Middle frontal gyrus (tissue), 1 donor: ENCODE results near the gene THSD8.
"Not testable (repeated sequence)": the region's sequence is repeated elsewhere in the genome, so short reads cannot be mapped to it uniquely, and the experiment has no call there.

Experiments used
- DNase-seq: peaks from one replicate; pipeline ENCODE4 v3.0.0-alpha.2; 2015; ENCODE audit warnings: low spot score; ENCODE audit errors: extremely low spot score

Gene THSD8

DNA sequence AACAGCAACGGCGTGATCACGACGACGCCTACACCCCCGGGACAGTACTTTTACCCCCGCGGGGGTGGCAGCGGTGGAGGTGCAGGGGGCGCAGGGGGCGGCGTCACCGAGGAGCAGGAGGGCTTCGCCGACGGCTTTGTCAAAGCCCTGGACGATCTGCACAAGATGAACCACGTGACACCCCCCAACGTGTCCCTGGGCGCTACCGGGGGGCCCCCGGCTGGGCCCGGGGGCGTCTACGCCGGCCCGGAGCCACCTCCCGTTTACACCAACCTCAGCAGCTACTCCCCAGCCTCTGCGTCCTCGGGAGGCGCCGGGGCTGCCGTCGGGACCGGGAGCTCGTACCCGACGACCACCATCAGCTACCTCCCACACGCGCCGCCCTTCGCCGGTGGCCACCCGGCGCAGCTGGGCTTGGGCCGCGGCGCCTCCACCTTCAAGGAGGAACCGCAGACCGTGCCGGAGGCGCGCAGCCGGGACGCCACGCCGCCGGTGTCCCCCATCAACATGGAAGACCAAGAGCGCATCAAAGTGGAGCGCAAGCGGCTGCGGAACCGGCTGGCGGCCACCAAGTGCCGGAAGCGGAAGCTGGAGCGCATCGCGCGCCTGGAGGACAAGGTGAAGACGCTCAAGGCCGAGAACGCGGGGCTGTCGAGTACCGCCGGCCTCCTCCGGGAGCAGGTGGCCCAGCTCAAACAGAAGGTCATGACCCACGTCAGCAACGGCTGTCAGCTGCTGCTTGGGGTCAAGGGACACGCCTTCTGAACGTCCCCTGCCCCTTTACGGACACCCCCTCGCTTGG is 9.6 kb upstream of the THSD8 start:
- DNase-seq: no peak

GRCh38 chr19:12792853-12793289 is 9.0 kb upstream of the THSD8 start:
- no peak for DNase-seq

GRCh38 chr19:12793290-12794195 is 8.3 kb upstream of the THSD8 start:
- peak; percentile 92 for DNase-seq

- no peak for DNase-seq
These were observed 7.5 kb upstream of the THSD8 start for GRCh38 chr19:12794196-12794941.

GRCh38 chr19:12794971-12795381 is 6.9 kb upstream of the THSD8 start:
- DNase-seq: no peak

DNA sequence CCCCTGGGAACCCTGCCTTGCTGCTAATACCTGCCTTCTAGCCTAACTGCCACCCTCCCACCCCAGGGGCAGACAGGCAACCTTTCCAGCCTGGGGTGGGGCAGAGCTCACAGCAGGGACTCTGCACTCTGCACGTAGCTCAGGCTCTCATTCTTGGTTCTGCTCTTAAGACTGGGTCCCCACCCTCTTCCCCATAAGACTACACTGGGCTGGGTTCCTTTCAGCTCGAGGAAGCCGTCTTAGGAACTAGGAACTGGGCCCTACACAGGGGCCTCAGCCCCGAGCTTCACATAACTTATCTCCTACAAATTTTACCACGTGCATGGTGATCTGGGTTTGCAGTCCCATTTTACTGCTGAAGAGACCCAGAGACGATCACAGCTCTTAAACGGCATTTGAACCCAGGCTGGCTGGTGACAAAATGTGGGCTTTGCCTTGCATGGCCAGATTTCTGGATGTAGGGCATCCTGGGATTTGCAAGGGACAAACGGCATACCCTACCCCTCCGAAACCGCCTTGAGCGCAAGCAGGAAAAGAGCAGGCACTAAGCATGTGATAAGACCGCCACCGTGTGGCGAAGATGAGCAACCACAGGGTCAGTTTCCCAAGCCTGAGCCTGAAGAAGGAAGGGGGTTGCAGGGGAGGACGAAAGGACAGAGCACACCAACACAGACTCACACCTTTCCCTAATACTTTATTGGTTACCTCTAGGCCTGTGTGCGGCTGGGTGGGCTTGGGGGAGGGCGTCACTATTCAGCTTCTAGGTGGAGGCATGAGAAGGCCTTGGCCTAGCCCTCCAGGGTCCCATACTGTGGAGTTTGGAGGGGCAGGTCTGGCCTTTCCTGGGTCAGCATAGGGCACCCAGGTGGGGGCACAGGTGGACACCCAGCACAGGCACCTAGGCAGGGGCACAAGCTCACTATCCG is 5.5 kb upstream of the THSD8 start:
- no peak for DNase-seq

GRCh38 chr19:12797141-12797587 is 4.7 kb upstream of the THSD8 start:
- no peak for DNase-seq

GRCh38 chr19:12797607-12798006 is 4.3 kb upstream of the THSD8 start:
- not testable (repeated sequence) for DNase-seq

GRCh38 chr19:12799742-12800465 is 2.0 kb upstream of the THSD8 start:
- no peak for DNase-seq

DNA sequence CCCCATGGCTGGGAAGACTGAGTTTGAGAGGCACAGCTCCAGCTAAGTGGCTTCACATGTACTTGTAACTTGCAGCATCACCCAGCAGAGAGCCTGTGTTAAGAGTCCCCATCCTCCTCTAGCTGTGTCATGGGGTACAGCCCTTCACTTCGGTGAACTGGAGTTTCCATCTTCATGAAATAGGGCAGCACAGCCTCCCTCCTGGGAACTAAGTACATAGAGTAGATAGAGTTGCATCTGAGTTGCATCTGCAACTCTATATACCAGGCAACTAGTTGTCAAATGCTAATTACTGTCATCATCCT is 1.5 kb upstream of the THSD8 start:
- DNase-seq: no peak

- no peak for DNase-seq
These were observed 875 bp upstream of the THSD8 start for GRCh38 chr19:12800923-12801465.

GRCh38 chr19:12802267-12803106 is 618 bp downstream of the THSD8 start:
- no peak for DNase-seq

DNA sequence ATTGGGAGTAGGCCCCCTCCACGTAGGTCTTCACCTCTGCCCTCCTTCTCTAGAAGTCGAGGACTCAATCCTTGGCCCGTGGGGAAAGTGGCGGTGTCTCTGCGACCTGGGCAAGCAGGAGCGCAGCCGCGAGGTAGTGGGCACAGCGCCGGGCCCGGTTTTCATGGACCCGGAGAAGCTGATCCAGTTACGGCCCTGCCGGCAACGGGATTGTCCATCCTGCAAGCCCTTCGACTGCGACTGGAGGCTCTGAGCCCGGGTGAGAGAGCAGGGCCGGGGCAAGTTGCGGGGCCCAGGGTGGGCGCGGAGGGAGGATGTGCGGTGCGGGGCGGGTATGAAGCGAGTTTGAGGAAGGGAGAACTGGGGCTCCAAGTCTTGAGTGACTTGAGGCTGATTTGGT is 2.2 kb downstream of the THSD8 start:
- no peak for DNase-seq

DNA sequence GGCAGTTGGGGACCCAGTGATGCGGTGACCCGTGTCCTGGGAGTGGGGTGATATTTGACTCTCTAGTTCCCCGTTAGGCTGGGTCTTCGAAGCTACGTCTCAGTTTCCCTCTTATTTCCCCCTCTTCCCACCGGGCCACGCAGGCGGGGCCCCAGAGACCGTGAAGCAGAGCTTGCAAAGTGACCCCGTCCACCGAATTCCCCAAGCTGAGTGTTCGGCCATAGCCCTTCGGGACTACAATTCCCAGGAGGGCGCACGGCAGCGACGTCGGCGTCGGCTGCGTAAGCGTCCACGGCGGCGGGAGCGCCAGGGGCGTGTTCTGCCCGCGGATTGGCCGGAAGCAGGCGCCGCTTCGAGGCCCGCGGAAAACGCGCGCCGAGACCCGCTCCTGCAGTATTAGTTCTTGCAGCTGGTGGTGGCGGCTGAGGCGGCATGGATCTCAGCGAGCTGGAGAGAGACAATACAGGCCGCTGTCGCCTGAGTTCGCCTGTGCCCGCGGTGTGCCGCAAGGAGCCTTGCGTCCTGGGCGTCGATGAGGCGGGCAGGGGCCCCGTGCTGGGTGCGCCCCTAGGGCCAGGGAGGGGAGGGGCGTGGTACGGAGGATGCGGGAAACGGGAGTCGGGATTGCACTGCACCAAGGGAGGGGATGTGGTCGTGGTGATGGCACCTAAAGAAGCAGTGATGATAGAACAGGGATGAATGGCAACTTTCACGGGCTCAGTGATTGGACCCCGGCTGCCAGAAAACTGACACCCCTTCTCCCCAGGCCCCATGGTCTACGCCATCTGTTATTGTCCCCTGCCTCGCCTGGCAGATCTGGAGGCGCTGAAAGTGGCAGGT is 4.6 kb downstream of the THSD8 start, which contains the start of gene RNASEH2A:
Gene RNASEH2A (plus strand): TSS at position 343 of the 840 bp plus-strand sequence. CDS start 90 bp downstream, at position 433.
- DNase-seq: peak; percentile 89

DNA sequence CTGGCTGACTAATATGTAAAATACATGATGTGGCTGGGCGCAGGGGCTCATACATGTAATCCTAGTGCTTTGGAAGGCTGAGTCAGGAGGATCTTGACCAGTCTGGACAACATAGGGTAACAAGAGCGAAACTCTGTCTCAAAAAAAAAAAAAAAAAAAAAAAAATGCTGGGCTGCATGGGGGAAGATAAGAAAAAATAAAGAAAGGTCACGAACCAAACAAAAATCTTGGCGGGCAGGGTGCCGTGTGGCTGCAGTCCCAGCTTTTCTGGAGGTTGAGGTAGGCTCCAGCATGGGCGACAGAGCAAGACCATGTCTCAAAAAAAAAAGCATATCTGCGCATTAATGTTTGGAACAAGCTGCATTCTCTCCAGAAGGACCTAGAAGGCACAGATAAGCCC is 13.2 kb downstream of the THSD8 start:
- no peak for DNase-seq

DNA sequence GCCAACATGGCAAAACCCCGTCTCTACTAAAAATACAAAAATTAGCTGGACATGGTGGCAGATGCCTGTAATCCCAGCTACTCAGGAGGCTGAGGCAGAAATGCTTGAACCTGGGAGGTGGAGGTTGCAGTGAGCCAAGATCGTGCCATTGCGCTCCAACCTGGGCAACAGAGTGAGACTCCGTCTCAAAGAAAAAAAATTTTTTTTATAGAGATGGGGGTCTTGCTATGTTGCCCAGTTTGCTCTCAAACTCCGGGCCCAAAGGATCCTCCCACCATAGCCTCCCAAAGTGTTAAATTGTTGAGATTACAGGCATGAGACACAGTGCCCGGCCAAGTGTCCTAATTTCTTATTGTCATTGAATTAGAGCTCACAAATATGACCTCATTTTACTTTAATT is 15.3 kb downstream of the THSD8 start:
- DNase-seq: not testable (repeated sequence)

- DNase-seq: not testable (repeated sequence)
These were observed 15.9 kb downstream of the THSD8 start for GRCh38 chr19:12817810-12818209.

GRCh38 chr19:12821761-12822160 is 19.9 kb downstream of the THSD8 start:
- no peak for DNase-seq
